ENCODE measurements around the gene FAH. TPM values are rescaled to one million over a fixed set of nuclear protein-coding genes. Genes with fewer than 3 reads are reported as not detected.

The FAH gene
- total RNA-seq, 2 donors from 2014 or later = 11.9 to 14.2 TPM

DNA sequence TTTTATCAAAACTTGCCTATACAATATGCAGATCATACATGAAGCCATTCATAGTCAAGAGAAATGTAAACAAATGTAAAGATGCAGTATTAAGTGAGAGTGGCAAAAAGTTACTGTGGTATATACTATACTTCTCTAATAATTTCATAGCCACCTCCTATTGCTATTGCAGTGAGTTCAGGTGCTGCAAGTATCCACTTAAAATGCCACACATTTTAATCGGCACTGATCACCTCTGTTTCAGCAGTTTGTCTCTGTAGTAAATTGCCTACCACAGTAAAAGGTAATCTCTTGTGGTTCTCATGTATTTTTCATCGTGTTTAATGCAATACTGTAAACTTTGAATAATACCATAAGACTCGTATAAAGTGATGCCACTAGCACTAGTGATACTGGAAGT lies 20.4 kb upstream of the FAH start:
- peaks cover 79% of the 10 kb centered on the region for H3K36me3 ChIP-seq (ENCODE audit: control insufficient read depth, insufficient read depth, low read length)
- Mint-ChIP-seq H3K27ac (no peak overlapping the region), H3K9me3 (no peaks in the 10 kb centered on the region), H3K4me1 (peaks cover 8% of the 10 kb centered on the region), H3K27me3 (ENCODE audit: insufficient read depth) (no peaks in the 10 kb centered on the region), H3K36me3 (ENCODE audit: low read depth) (peaks cover 54% of the 10 kb centered on the region), H3K4me3 (no peak overlapping the region)
- no peaks in the 10 kb centered on the region for H3K4me1 ChIP-seq (ENCODE audit: control insufficient read depth, insufficient read depth, low read length)
- H3K27ac ChIP-seq (ENCODE audit: low read depth, low read length) = no peak overlapping the region
- 95 to 100% methylated on average over 3 of the region's 3 CpGs for WGBS, 2 experiments (ENCODE audit: insufficient coverage in 1 of 2, insufficient read length in 1 of 2)
- no peak overlapping the region for H3K4me3 ChIP-seq (ENCODE audit: low read length)
- no peak for DNase-seq
- no peaks in the 10 kb centered on the region for H3K27me3 ChIP-seq (ENCODE audit: control insufficient read depth, insufficient read depth, low read length, poor library complexity, severe bottlenecking)
- peaks cover 11% of the 10 kb centered on the region for H3K9me3 ChIP-seq (ENCODE audit: control insufficient read depth, low read length)
- H3K9ac ChIP-seq (ENCODE audit: extremely low read depth, low read length, poor library complexity, severe bottlenecking) = no peak overlapping the region
- TF ChIP-seq, protein P1, sequence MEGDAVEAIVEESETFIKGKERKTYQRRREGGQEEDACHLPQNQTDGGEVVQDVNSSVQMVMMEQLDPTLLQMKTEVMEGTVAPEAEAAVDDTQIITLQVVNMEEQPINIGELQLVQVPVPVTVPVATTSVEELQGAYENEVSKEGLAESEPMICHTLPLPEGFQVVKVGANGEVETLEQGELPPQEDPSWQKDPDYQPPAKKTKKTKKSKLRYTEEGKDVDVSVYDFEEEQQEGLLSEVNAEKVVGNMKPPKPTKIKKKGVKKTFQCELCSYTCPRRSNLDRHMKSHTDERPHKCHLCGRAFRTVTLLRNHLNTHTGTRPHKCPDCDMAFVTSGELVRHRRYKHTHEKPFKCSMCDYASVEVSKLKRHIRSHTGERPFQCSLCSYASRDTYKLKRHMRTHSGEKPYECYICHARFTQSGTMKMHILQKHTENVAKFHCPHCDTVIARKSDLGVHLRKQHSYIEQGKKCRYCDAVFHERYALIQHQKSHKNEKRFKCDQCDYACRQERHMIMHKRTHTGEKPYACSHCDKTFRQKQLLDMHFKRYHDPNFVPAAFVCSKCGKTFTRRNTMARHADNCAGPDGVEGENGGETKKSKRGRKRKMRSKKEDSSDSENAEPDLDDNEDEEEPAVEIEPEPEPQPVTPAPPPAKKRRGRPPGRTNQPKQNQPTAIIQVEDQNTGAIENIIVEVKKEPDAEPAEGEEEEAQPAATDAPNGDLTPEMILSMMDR (conservative IDR thresholded peaks at IDR 0.05) = no peak

- H3K27me3 Mint-ChIP-seq (ENCODE audit: insufficient read depth) = no peaks in the 10 kb centered on the region
- WGBS, 2 experiments (ENCODE audit: insufficient coverage in 1 of 2, insufficient read length in 1 of 2) = 75 to 90% methylated on average over 3 of the region's 3 CpGs
- no peaks in the 10 kb centered on the region for H3K4me1 ChIP-seq (ENCODE audit: control insufficient read depth, insufficient read depth, low read length)
- TF ChIP-seq, protein P1 (conservative IDR thresholded peaks at IDR 0.05) = no peak
- no peak overlapping the region for H3K27ac ChIP-seq (ENCODE audit: low read depth, low read length)
- H3K36me3 ChIP-seq (ENCODE audit: control insufficient read depth, insufficient read depth, low read length) = peaks cover 44% of the 10 kb centered on the region
- H3K27ac Mint-ChIP-seq = no peak overlapping the region
- no peak overlapping the region for H3K4me3 ChIP-seq (ENCODE audit: low read length)
- H3K9me3 ChIP-seq (ENCODE audit: control insufficient read depth, low read length) = no peaks in the 10 kb centered on the region
- DNase-seq = no peak
- peaks cover 32% of the 10 kb centered on the region for H3K36me3 Mint-ChIP-seq (ENCODE audit: low read depth)
- no peaks in the 10 kb centered on the region for H3K9me3 Mint-ChIP-seq
- no peaks in the 10 kb centered on the region for H3K27me3 ChIP-seq (ENCODE audit: control insufficient read depth, insufficient read depth, low read length, poor library complexity, severe bottlenecking)
- H3K9ac ChIP-seq (ENCODE audit: extremely low read depth, low read length, poor library complexity, severe bottlenecking) = no peak overlapping the region
- H3K4me3 Mint-ChIP-seq = no peak overlapping the region
- H3K4me1 Mint-ChIP-seq = peaks cover 8% of the 10 kb centered on the region
These were observed 15.9 kb upstream of the FAH start for GRCh38 chr15:80136854-80137253.

- Histone ChIP-seq H3K9ac (ENCODE audit: extremely low read depth, low read length, poor library complexity, severe bottlenecking) (no peak overlapping the region), H3K4me3 (ENCODE audit: low read length) (no peak overlapping the region), H3K27me3 (ENCODE audit: control insufficient read depth, insufficient read depth, low read length, poor library complexity, severe bottlenecking) (no peaks in the 10 kb centered on the region), H3K4me1 (ENCODE audit: control insufficient read depth, insufficient read depth, low read length) (no peaks in the 10 kb centered on the region), H3K9me3 (ENCODE audit: control insufficient read depth, low read length) (no peaks in the 10 kb centered on the region), H3K36me3 (ENCODE audit: control insufficient read depth, insufficient read depth, low read length) (peaks cover 28% of the 10 kb centered on the region), H3K27ac (ENCODE audit: low read depth, low read length) (no peak overlapping the region)
- WGBS, 2 experiments (ENCODE audit: insufficient coverage in 1 of 2, insufficient read length in 1 of 2) = 93% methylated on average over 3 of the region's 3 CpGs; no CpG with 5 or more reads in 1 of the 2 experiments
- no peak for DNase-seq
- Mint-ChIP-seq H3K4me3 (no peak overlapping the region), H3K36me3 (ENCODE audit: low read depth) (peaks cover 19% of the 10 kb centered on the region), H3K4me1 (peaks cover 8% of the 10 kb centered on the region), H3K27ac (no peak overlapping the region), H3K9me3 (no peaks in the 10 kb centered on the region), H3K27me3 (ENCODE audit: insufficient read depth) (no peaks in the 10 kb centered on the region)
- TF ChIP-seq, protein P1 (conservative IDR thresholded peaks at IDR 0.05) = no peak
These were observed 13.8 kb upstream of the FAH start for GRCh38 chr15:80138961-80139360.

Data from endodermal cell (in vitro differentiated cells).